ENCODE data around the gene CEACAM19. TPM values are rescaled to one million over a fixed set of nuclear protein-coding genes. Genes with fewer than 3 reads are reported as not detected.

The CEACAM19 gene
- total and polyA plus RNA-seq, 2 of the 8 experiments (the other 6 are each of a cell fraction or from before 2014, with no cell fraction given): 3.1 to 3.4 TPM

DNA sequence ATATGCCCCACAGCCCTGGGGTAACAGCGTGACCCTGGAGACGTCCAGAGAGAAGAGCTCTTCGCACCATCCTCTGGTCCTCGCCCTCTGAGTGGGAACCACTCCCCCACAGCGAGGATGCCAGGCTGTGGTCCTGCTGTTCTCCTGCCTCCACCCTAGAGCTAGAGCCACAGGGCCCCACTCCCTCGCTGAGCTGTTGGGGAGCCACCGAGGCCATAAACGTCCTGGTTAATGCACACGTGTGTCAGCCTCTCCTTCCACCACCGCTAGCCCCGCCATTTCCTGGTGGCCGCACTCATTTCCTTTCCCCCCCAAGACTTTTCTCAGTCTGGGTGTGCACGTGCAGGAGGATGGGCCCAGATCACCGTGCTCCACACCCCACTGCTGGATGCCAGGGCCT is 39.2 kb downstream of the CEACAM19 start:
- H2AFZ ChIP-seq (ENCODE audit: low read length): no peak overlapping the region
- no peak overlapping the region for H2BK20ac ChIP-seq (ENCODE audit: low read length)
- H4K20me1 ChIP-seq (replicated peaks in 1 of 2; ENCODE audit: control insufficient read depth in 1 of 2, insufficient read depth in 2 of 2, low read length in 2 of 2): no peaks in the 10 kb centered on the region
- no peaks in the 10 kb centered on the region for H3K4me1 ChIP-seq (replicated peaks in 1 of 4; ENCODE audit: control insufficient read depth in 3 of 4, insufficient read depth in 4 of 4, low read length in 3 of 4)
- DNase-seq (ENCODE audit: low read depth in 1 of 2, low spot score in 2 of 2) (no peak), FAIRE-seq (no peak)
- no peak overlapping the region for H3K9ac ChIP-seq (replicated peaks in 1 of 4; ENCODE audit: extremely low read depth in 1 of 4, low read depth in 3 of 4, low read length in 3 of 4)
- no peak overlapping the region for H3K27ac ChIP-seq (ENCODE audit: low read depth, low read length)
- H2BK5ac ChIP-seq (ENCODE audit: low read depth, low read length): no peak overlapping the region
- H3K56ac ChIP-seq (replicated peaks; ENCODE audit: insufficient read length, low read depth, low read length): no peak overlapping the region
- H3K4me2 ChIP-seq (ENCODE audit: insufficient read depth in 1 of 2, low read depth in 2 of 2, low read length in 2 of 2): no peak overlapping the region
- H3K23ac ChIP-seq (ENCODE audit: insufficient read length): no peak overlapping the region
- H3K36me3 ChIP-seq (ENCODE audit: control insufficient read depth in 2 of 4, insufficient read depth in 4 of 4, low read length in 3 of 4): no peaks in the 10 kb centered on the region; a peak in 1 of 8 replicates
- no peak overlapping the region for H3K4me3 ChIP-seq (ENCODE audit: extremely low read depth in 1 of 4, insufficient read depth in 2 of 4, low read depth in 3 of 4, low read length in 4 of 4)
- ChIA-PET POLR2A (ENCODE audit: partially characterized antibody) (interaction anchor here (0.6 kb wide), 1 partner anchor 382 kb away, joined by 3 read pairs; no protein-coding TSS in a partner anchor), CTCF (ENCODE audit: partially characterized antibody) (interaction anchor here (1.0 to 2.4 kb wide), 4 partner anchors 14 to 74 kb away, joined by 3 to 9 read pairs (median 5); no protein-coding TSS in a partner anchor)
- TF ChIP-seq JUND (IDR thresholded peaks at IDR 0.05; ENCODE audit: low read length) (no peak), EGR1 (IDR thresholded peaks at IDR 0.05; ENCODE audit: borderline replicate concordance, low read depth, low read length) (no peak), BCL11A (IDR thresholded peaks at IDR 0.05; ENCODE audit: low read depth in 2 of 2, low read length in 2 of 2) (no peak), ATF2 (IDR thresholded peaks at IDR 0.05; ENCODE audit: low read length) (no peak), PHF8 (conservative IDR thresholded peaks at IDR 0.05; ENCODE audit: low read depth, low read length) (no peak), EP300 (IDR thresholded peaks at IDR 0.05; ENCODE audit: borderline replicate concordance in 1 of 2, low read depth in 2 of 2, low read length in 2 of 2) (no peak)
- no peak overlapping the region for H3K14ac ChIP-seq (ENCODE audit: insufficient read length)
- H2BK120ac ChIP-seq (replicated peaks; ENCODE audit: low read depth, low read length): no peak overlapping the region
- no peak overlapping the region for H4K8ac ChIP-seq (ENCODE audit: extremely low read depth, insufficient read depth, low read length)
- H4K5ac ChIP-seq (ENCODE audit: insufficient read length, low read depth, low read length): no peak overlapping the region
- H3K79me2 ChIP-seq (ENCODE audit: control insufficient read depth in 1 of 2, insufficient read depth in 2 of 2, low read length in 2 of 2): no peaks in the 10 kb centered on the region
- no peak overlapping the region for H3K4ac ChIP-seq (replicated peaks; ENCODE audit: insufficient read length, low read depth, low read length)
- no peak overlapping the region for H3K18ac ChIP-seq (ENCODE audit: extremely low read depth, low read length)
- H3K23me2 ChIP-seq (ENCODE audit: low read depth, low read length): no peaks in the 10 kb centered on the region
- no peaks in the 10 kb centered on the region for H3K79me1 ChIP-seq (ENCODE audit: low read depth, low read length)
- H4K91ac ChIP-seq (replicated peaks; ENCODE audit: insufficient read length, low read length): no peak overlapping the region
- H2BK12ac ChIP-seq (ENCODE audit: low read depth, low read length): no peak overlapping the region
- no peak overlapping the region for H2BK15ac ChIP-seq (ENCODE audit: low read length)
- no peak overlapping the region for H2AK5ac ChIP-seq (ENCODE audit: low read depth, low read length)
- H3K27me3 ChIP-seq (replicated peaks in 1 of 4; ENCODE audit: control insufficient read depth in 3 of 4, extremely low read depth in 1 of 4, insufficient read depth in 3 of 4, low read length in 3 of 4): 0 out of 7 replicates have a peak, but pooled peaks cover 0 to 2% (median 0%) of the 10 kb centered on the region in 4 experiments
- H3K9me3 ChIP-seq (ENCODE audit: insufficient read depth in 2 of 2, low read depth in 1 of 2, low read length in 1 of 2): peaks cover 8 to 10% of the 10 kb centered on the region in 2 experiments
- WGBS, 2 experiments (ENCODE audit: extremely low coverage in 1 of 2, insufficient coverage in 1 of 2, insufficient read length in 1 of 2, insufficient replicate concordance in 2 of 2, low coverage in 1 of 2, low lambda C conversion rate in 2 of 2, missing lambda C conversion rate in 1 of 2): 87% methylated on average over 13 of the region's 14 CpGs; no CpG with 5 or more reads in 1 of the 2 experiments
